H9 (cell line): ENCODE results near the gene RPLP1. TPM values are rescaled to one million over a fixed set of nuclear protein-coding genes. Genes with fewer than 3 reads are reported as not detected.

ENCODE experiments used
- DNase-seq: peaks from one replicate; pipeline ENCODE4 v3.0.0-alpha.2; 2017
- H2AFZ ChIP-seq: one replicate; pipeline ENCODE4 v1.6.1; 2013; ENCODE audit warnings: mild to moderate bottlenecking, low read length, control low read depth, moderate library complexity
- H2AK5ac ChIP-seq: 2 replicates; pipeline ENCODE4 v1.6.1; 2013; ENCODE audit warnings: low read length, control low read depth, mixed read lengths; ENCODE audit not compliant: insufficient read length
- H2BK120ac ChIP-seq: one replicate; pipeline ENCODE4 v1.6.1; 2013; ENCODE audit warnings: low read depth, mild to moderate bottlenecking, low read length, control low read depth, inconsistent platforms; ENCODE audit not compliant: poor library complexity, severe bottlenecking
- H2BK12ac ChIP-seq: 2 replicates; pipeline ENCODE4 v1.6.1; 2013; ENCODE audit warnings: low read length, control low read depth, mixed read lengths, low read depth; ENCODE audit not compliant: insufficient read length
- H2BK15ac ChIP-seq: 2 replicates; pipeline ENCODE4 v1.6.1; 2013; ENCODE audit warnings: low read depth, low read length, control low read depth
- H2BK20ac ChIP-seq: one replicate; pipeline ENCODE4 v1.6.1; 2013; ENCODE audit warnings: low read depth, mild to moderate bottlenecking, low read length, control low read depth, inconsistent platforms; ENCODE audit not compliant: poor library complexity, severe bottlenecking
- H2BK5ac ChIP-seq: 2 replicates; pipeline ENCODE4 v1.6.1; 2013; ENCODE audit warnings: low read length, control low read depth, mixed read lengths; ENCODE audit not compliant: insufficient read length
- H3K14ac ChIP-seq: 2 replicates; pipeline ENCODE4 v1.6.1; 2013; ENCODE audit warnings: low read length, control low read depth; ENCODE audit not compliant: insufficient read depth
- H3K18ac ChIP-seq: 2 replicates; pipeline ENCODE4 v1.6.1; 2013; ENCODE audit warnings: low read depth, mild to moderate bottlenecking, mixed read lengths, low read length, control low read depth; ENCODE audit not compliant: insufficient read length
- H3K23ac ChIP-seq: 2 replicates; pipeline ENCODE4 v1.6.1; 2013; ENCODE audit warnings: low read length, control low read depth, mixed read lengths, low read depth; ENCODE audit not compliant: insufficient read length
- H3K23me2 ChIP-seq: 2 replicates; pipeline ENCODE4 v1.6.1; 2013; ENCODE audit warnings: low read depth, mild to moderate bottlenecking, mixed read lengths, low read length, control low read depth; ENCODE audit not compliant: insufficient read length, poor library complexity, severe bottlenecking
- H3K27ac ChIP-seq: 2 replicates; pipeline ENCODE4 v1.5.1; 2013; ENCODE audit warnings: low read length, control low read depth, mixed read lengths, low read depth; ENCODE audit not compliant: insufficient read length
- H3K27me3 ChIP-seq: 2 replicates; pipeline ENCODE4 v1.6.1; 2013; ENCODE audit warnings: low read length, control low read depth, inconsistent platforms; ENCODE audit not compliant: insufficient read depth
- H3K4ac ChIP-seq: 2 replicates; pipeline ENCODE4 v1.6.1; 2013; ENCODE audit warnings: low read depth, mild to moderate bottlenecking, control low read depth, inconsistent platforms, low read length, moderate library complexity
- H3K4me1 ChIP-seq: 2 replicates; pipeline ENCODE4 v1.6.1; 2013; ENCODE audit warnings: low read length, control low read depth, inconsistent platforms; ENCODE audit not compliant: insufficient read depth
- H3K4me2 ChIP-seq: 2 replicates; pipeline ENCODE4 v1.6.1; 2013; ENCODE audit warnings: low read length, control low read depth, mixed read lengths; ENCODE audit not compliant: insufficient read length, insufficient read depth
- H3K56ac ChIP-seq: 2 replicates; pipeline ENCODE4 v1.6.1; 2013; ENCODE audit warnings: low read depth, mild to moderate bottlenecking, mixed read lengths, low read length, control low read depth; ENCODE audit not compliant: insufficient read length
- H3K79me1 ChIP-seq: 2 replicates; pipeline ENCODE4 v1.6.1; 2013; ENCODE audit warnings: low read depth, mild to moderate bottlenecking, moderate library complexity, low read length, control low read depth, inconsistent platforms; ENCODE audit not compliant: insufficient read depth, poor library complexity, severe bottlenecking
- H3K79me2 ChIP-seq: 2 replicates; pipeline ENCODE4 v1.6.1; 2013; ENCODE audit warnings: low read length, control low read depth, inconsistent platforms; ENCODE audit not compliant: insufficient read depth
- H3K9ac ChIP-seq: 2 replicates; pipeline ENCODE4 v1.6.1; 2013; ENCODE audit warnings: low read length, control low read depth, mixed read lengths; ENCODE audit not compliant: insufficient read length; ENCODE audit errors: extremely low read depth
- H3K9me3 ChIP-seq: one replicate; pipeline ENCODE4 v1.6.1; 2013; ENCODE audit warnings: low read depth, low read length, inconsistent platforms; ENCODE audit not compliant: control insufficient read depth
- H3T11ph ChIP-seq: one replicate; pipeline ENCODE4 v1.6.1; 2013; ENCODE audit warnings: mild to moderate bottlenecking, low read length, control low read depth, inconsistent platforms
- H4K20me1 ChIP-seq: one replicate; pipeline ENCODE4 v1.6.1; 2013; ENCODE audit not compliant: control insufficient read depth, insufficient read length, insufficient read depth
- H4K5ac ChIP-seq: 2 replicates; pipeline ENCODE4 v1.6.1; 2013; ENCODE audit warnings: low read depth, mild to moderate bottlenecking, mixed read lengths, low read length, control low read depth; ENCODE audit not compliant: insufficient read length
- H4K8ac ChIP-seq: replicated peaks from 2 replicates; pipeline ENCODE4 v1.6.1; 2013; ENCODE audit warnings: low read length, control low read depth, mixed read lengths, low read depth; ENCODE audit not compliant: insufficient read length
- H4K91ac ChIP-seq: 2 replicates; pipeline ENCODE4 v1.6.1; 2013; ENCODE audit warnings: low read depth, mild to moderate bottlenecking, moderate library complexity, mixed read lengths, low read length, control low read depth; ENCODE audit not compliant: insufficient read length
- H3K27ac Mint-ChIP-seq, 3 experiments: 2 replicates in 2 of 3; 3 replicates in 1 of 3; pipeline ENCODE4 v1.8.0; 2020 to 2021; ENCODE audit warnings: mixed read lengths in 3 of 3, mild to moderate bottlenecking in 1 of 3, moderate library complexity in 1 of 3
- H3K27me3 Mint-ChIP-seq: 2 replicates; pipeline ENCODE4 v1.8.0; 2021; ENCODE audit warnings: low read depth, mild to moderate bottlenecking, moderate library complexity, mixed read lengths
- H3K36me3 Mint-ChIP-seq, 3 experiments: 2 replicates in 2 of 3; 3 replicates in 1 of 3; pipeline ENCODE4 v1.8.0; 2020 to 2021; ENCODE audit warnings: low read depth in 3 of 3, mixed read lengths in 3 of 3; ENCODE audit not compliant: insufficient read depth in 1 of 3
- H3K4me1 Mint-ChIP-seq, 2 experiments: 2 replicates each; pipeline ENCODE4 v1.8.0; 2020; ENCODE audit warnings: mixed read lengths in 2 of 2
- H3K4me3 Mint-ChIP-seq, 2 experiments: 2 replicates in 1 of 2; 3 replicates in 1 of 2; pipeline ENCODE4 v1.8.0; 2020 to 2021; ENCODE audit warnings: mild to moderate bottlenecking in 2 of 2, mixed read lengths in 2 of 2, moderate library complexity in 1 of 2
- H3K9me3 Mint-ChIP-seq, 2 experiments: 2 replicates in 1 of 2; 3 replicates in 1 of 2; pipeline ENCODE4 v1.8.0; 2020; ENCODE audit warnings: mild to moderate bottlenecking in 2 of 2, mixed read lengths in 2 of 2, moderate library complexity in 1 of 2
- WGBS: extraction: QIAGEN DNeasy Blood & Tissue Kit; methylation state at CpG from one replicate; pipeline ENCODE4 v1.1.7; 2013; ENCODE audit warnings: missing lambda C conversion rate, low lambda C conversion rate, mixed read lengths; ENCODE audit not compliant: insufficient read length; ENCODE audit errors: extremely low coverage; 5-methylcytosine and 5-hydroxymethylcytosine counted together
- total RNA-seq: library from RNA; stranded (reverse); gene quantifications from 2 replicates; pipeline ENCODE4 v1.2.1, GENCODE V29; 2021
- TF ChIP-seq, protein P1 (sequence below): fragments of 200-600 bp; sonication (generic); conservative IDR thresholded peaks from 3 replicates; pipeline ENCODE4 v1.8.0; 2021; ENCODE audit warnings: antibody characterized with exemption, mild to moderate bottlenecking

Gene RPLP1
- total RNA-seq, 1 experiment from 2014 or later = 1,715 TPM

DNA sequence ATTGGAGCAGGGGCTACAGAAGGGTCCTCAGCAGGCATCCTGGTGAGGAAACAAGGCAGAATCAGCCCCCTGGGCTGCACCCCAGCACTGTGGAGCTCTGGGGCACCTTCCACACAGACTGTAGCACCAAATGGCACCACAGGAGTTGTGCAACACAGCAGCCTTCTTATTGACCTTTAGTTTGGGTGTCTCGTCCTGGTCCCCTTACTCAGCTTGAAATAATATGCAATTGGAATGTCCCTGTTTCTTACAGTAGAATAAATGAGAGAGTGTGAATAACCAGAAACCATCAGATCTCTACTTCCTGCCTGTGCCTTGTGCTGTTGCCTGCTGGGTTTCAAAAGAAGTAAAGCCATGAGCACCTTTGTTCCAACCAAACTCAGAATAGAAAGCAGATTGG lies 44.5 kb downstream of the RPLP1 start:
- Histone ChIP-seq H2AFZ (no peak overlapping the region), H3K79me2 (peaks cover 2% of the 10 kb centered on the region; the same call in 1 of the 2 replicates), H3K18ac (no peak overlapping the region), H3K9ac (no peak overlapping the region), H3K23me2 (no peaks in the 10 kb centered on the region), H3K27ac (no peak overlapping the region), H3K14ac (no peak overlapping the region), H4K20me1 (no peaks in the 10 kb centered on the region), H2AK5ac (no peak overlapping the region), H3K23ac (no peak overlapping the region), H3K79me1 (no peaks in the 10 kb centered on the region), H3K4me2 (no peak overlapping the region), H2BK20ac (no peak overlapping the region), H2BK15ac (no peak overlapping the region), H3K4me1 (no peaks in the 10 kb centered on the region), H3T11ph (no peak overlapping the region), H3K4ac (no peak overlapping the region), H2BK5ac (no peak overlapping the region), H2BK120ac (no peak overlapping the region), H4K91ac (no peak overlapping the region), H3K56ac (no peak overlapping the region), H4K8ac (no peak overlapping the region), H3K9me3 (no peaks in the 10 kb centered on the region), H4K5ac (no peak overlapping the region), H3K27me3 (no peaks in the 10 kb centered on the region), H2BK12ac (no peak overlapping the region)
- Mint-ChIP-seq H3K36me3 (no peaks in the 10 kb centered on the region), H3K27ac (no peak overlapping the region), H3K4me3 (no peak overlapping the region), H3K4me1 (peaks cover 13 to 19% of the 10 kb centered on the region in 2 experiments), H3K9me3 (no peaks in the 10 kb centered on the region), H3K27me3 (no peaks in the 10 kb centered on the region)
- TF ChIP-seq, protein P1, sequence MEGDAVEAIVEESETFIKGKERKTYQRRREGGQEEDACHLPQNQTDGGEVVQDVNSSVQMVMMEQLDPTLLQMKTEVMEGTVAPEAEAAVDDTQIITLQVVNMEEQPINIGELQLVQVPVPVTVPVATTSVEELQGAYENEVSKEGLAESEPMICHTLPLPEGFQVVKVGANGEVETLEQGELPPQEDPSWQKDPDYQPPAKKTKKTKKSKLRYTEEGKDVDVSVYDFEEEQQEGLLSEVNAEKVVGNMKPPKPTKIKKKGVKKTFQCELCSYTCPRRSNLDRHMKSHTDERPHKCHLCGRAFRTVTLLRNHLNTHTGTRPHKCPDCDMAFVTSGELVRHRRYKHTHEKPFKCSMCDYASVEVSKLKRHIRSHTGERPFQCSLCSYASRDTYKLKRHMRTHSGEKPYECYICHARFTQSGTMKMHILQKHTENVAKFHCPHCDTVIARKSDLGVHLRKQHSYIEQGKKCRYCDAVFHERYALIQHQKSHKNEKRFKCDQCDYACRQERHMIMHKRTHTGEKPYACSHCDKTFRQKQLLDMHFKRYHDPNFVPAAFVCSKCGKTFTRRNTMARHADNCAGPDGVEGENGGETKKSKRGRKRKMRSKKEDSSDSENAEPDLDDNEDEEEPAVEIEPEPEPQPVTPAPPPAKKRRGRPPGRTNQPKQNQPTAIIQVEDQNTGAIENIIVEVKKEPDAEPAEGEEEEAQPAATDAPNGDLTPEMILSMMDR = no peak
- no peak for DNase-seq
- no CpG with 5 or more reads among the region's 1 CpG for WGBS
